H1 (cell line): ENCODE data around the gene MARCHF2. TPM values are rescaled to one million over a fixed set of nuclear protein-coding genes. Genes with fewer than 3 reads are reported as not detected.

Source experiments
- CTCF ChIA-PET: fragments of 300-600 bp; sonication (Branson Sonifier 250); formaldehyde crosslinking; loops from one replicate; lab custom pipeline; 2021; ENCODE audit not compliant: partially characterized antibody; lab: Charles Lee
- POLR2A ChIA-PET: fragments of 300-600 bp; sonication (Branson Sonifier 250); formaldehyde crosslinking; loops from one replicate; lab custom pipeline; 2021; ENCODE audit warnings: inconsistent platforms; ENCODE audit not compliant: partially characterized antibody; lab: Charles Lee
- DNase-seq, 2 experiments: peaks; one replicate each; pipeline versions ENCODE4 v3.0.0 to v3.0.0-alpha.2; 2010 to 2022; ENCODE audit warnings: low spot score in 2 of 2, low read depth in 1 of 2, mixed read lengths in 1 of 2
- FAIRE-seq: peaks from 2 replicates; lab custom pipeline; 2011; peaks lifted over from hg19 to GRCh38; lab: Jason Lieb, UNC
- H2AFZ ChIP-seq: 2 replicates; pipeline ENCODE4 v1.8.1; 2012; ENCODE audit warnings: low read length, inconsistent platforms
- H2AK5ac ChIP-seq: 2 replicates; pipeline ENCODE4 v1.6.1; 2013; ENCODE audit warnings: low read depth, low read length
- H2BK120ac ChIP-seq: replicated peaks from 2 replicates; pipeline ENCODE3; 2013; ENCODE audit warnings: low read depth, low read length, inconsistent platforms
- H2BK12ac ChIP-seq: 2 replicates; pipeline ENCODE4 v1.6.1; 2013; ENCODE audit warnings: low read depth, low read length
- H2BK15ac ChIP-seq: 2 replicates; pipeline ENCODE4 v1.6.1; 2013; ENCODE audit warnings: low read length
- H2BK20ac ChIP-seq: 2 replicates; pipeline ENCODE4 v1.6.1; 2013; ENCODE audit warnings: low read length
- H2BK5ac ChIP-seq: 2 replicates; pipeline ENCODE4 v1.6.1; 2013; ENCODE audit warnings: low read depth, low read length
- H3K14ac ChIP-seq: 2 replicates; pipeline ENCODE4 v1.6.1; 2013; ENCODE audit warnings: inconsistent platforms; ENCODE audit not compliant: insufficient read length
- H3K18ac ChIP-seq: 2 replicates; pipeline ENCODE4 v1.6.1; 2013; ENCODE audit warnings: low read length; ENCODE audit errors: extremely low read depth
- H3K23ac ChIP-seq: 2 replicates; pipeline ENCODE4 v1.6.1; 2013; ENCODE audit warnings: inconsistent platforms; ENCODE audit not compliant: insufficient read length
- H3K23me2 ChIP-seq: 2 replicates; pipeline ENCODE4 v1.6.1; 2013; ENCODE audit warnings: low read depth, low read length
- H3K27ac ChIP-seq: 2 replicates; pipeline ENCODE4 v1.6.1; 2011; ENCODE audit warnings: low read depth, low read length, inconsistent platforms
- H3K27me3 ChIP-seq, 4 experiments: replicated peaks in 1 of 4; 1 replicate in 1 of 4; 2 replicates in 3 of 4; pipeline versions ENCODE4 v1.6.1 to v1.8.1; 2011 to 2013; ENCODE audit warnings: low read length in 3 of 4, mild to moderate bottlenecking in 3 of 4, inconsistent platforms in 2 of 4, mixed read lengths in 2 of 4, moderate library complexity in 1 of 4; ENCODE audit not compliant: control insufficient read depth in 3 of 4, insufficient read depth in 3 of 4; ENCODE audit errors: extremely low read depth in 1 of 4
- H3K36me3 ChIP-seq, 4 experiments: 2 replicates each; pipeline versions ENCODE4 v1.6.1 to v1.8.1; 2011 to 2013; ENCODE audit warnings: mild to moderate bottlenecking in 4 of 4, low read length in 3 of 4, moderate library complexity in 2 of 4, control low read depth in 1 of 4, inconsistent platforms in 1 of 4; ENCODE audit not compliant: insufficient read depth in 4 of 4, control insufficient read depth in 2 of 4
- H3K4ac ChIP-seq: replicated peaks from 2 replicates; pipeline ENCODE3; 2013; ENCODE audit warnings: low read length, low read depth, mixed read lengths, inconsistent platforms; ENCODE audit not compliant: insufficient read length
- H3K4me1 ChIP-seq, 4 experiments: replicated peaks in 1 of 4; 1 replicate in 1 of 4; 2 replicates in 3 of 4; pipeline versions ENCODE4 v1.6.1 to v1.8.1; 2011 to 2013; ENCODE audit warnings: low read length in 3 of 4, inconsistent platforms in 2 of 4, mixed read lengths in 1 of 4; ENCODE audit not compliant: insufficient read depth in 4 of 4, control insufficient read depth in 3 of 4
- H3K4me2 ChIP-seq, 2 experiments: 2 replicates each; pipeline versions ENCODE4 v1.6.1 to v1.8.1; 2011 to 2013; ENCODE audit warnings: low read depth in 2 of 2, low read length in 2 of 2, control low read depth in 1 of 2, inconsistent platforms in 1 of 2, mild to moderate bottlenecking in 1 of 2; ENCODE audit not compliant: insufficient read depth in 1 of 2
- H3K4me3 ChIP-seq, 4 experiments: fragments of 200-600, 300-600 bp in 1 of 4; sonication (generic), shearing (Covaris generic), sonication (Bioruptor Twin) in 1 of 4; 2 replicates each; pipeline versions ENCODE4 v1.5.1 to v1.8.1; 2011 to 2016; ENCODE audit warnings: low read length in 4 of 4, low read depth in 3 of 4, control low read depth in 2 of 4, inconsistent platforms in 2 of 4, mild to moderate bottlenecking in 2 of 4, mixed read lengths in 1 of 4, moderate library complexity in 1 of 4; ENCODE audit not compliant: insufficient read depth in 2 of 4; ENCODE audit errors: extremely low read depth in 1 of 4
- H3K56ac ChIP-seq: replicated peaks from 2 replicates; pipeline ENCODE3; 2013; ENCODE audit warnings: low read depth, mild to moderate bottlenecking, mixed read lengths, low read length, inconsistent platforms; ENCODE audit not compliant: insufficient read length
- H3K79me1 ChIP-seq: 2 replicates; pipeline ENCODE4 v1.6.1; 2013; ENCODE audit warnings: low read depth, low read length, control low read depth
- H3K79me2 ChIP-seq, 2 experiments: 2 replicates each; pipeline versions ENCODE4 v1.6.1 to v1.8.1; 2012 to 2013; ENCODE audit warnings: low read length in 2 of 2, mild to moderate bottlenecking in 2 of 2, inconsistent platforms in 1 of 2; ENCODE audit not compliant: insufficient read depth in 2 of 2, control insufficient read depth in 1 of 2
- H3K9ac ChIP-seq, 4 experiments: replicated peaks in 1 of 4; 1 replicate in 1 of 4; 2 replicates in 3 of 4; pipeline versions ENCODE4 v1.6.1 to v1.8.1; 2011 to 2013; ENCODE audit warnings: low read depth in 3 of 4, low read length in 3 of 4, control low read depth in 2 of 4, mild to moderate bottlenecking in 2 of 4, moderate library complexity in 2 of 4, inconsistent platforms in 1 of 4; ENCODE audit errors: extremely low read depth in 1 of 4
- H3K9me3 ChIP-seq, 2 experiments: 2 replicates each; pipeline versions ENCODE4 v1.6.1 to v1.8.1; 2012 to 2013; ENCODE audit warnings: mild to moderate bottlenecking in 2 of 2, moderate library complexity in 2 of 2, control low read depth in 1 of 2, inconsistent platforms in 1 of 2, low read depth in 1 of 2, low read length in 1 of 2, mixed read lengths in 1 of 2; ENCODE audit not compliant: insufficient read depth in 2 of 2
- H4K20me1 ChIP-seq, 2 experiments: replicated peaks in 1 of 2; 2 replicates each; pipeline versions ENCODE3 to v1.8.1; 2011 to 2013; ENCODE audit warnings: inconsistent platforms in 2 of 2, low read length in 2 of 2, mild to moderate bottlenecking in 1 of 2; ENCODE audit not compliant: insufficient read depth in 2 of 2, control insufficient read depth in 1 of 2
- H4K5ac ChIP-seq: 2 replicates; pipeline ENCODE4 v1.6.1; 2013; ENCODE audit warnings: low read length, low read depth, mixed read lengths, inconsistent platforms; ENCODE audit not compliant: insufficient read length
- H4K8ac ChIP-seq: 2 replicates; pipeline ENCODE4 v1.8.0; 2013; ENCODE audit warnings: mild to moderate bottlenecking, moderate library complexity, low read length, inconsistent platforms; ENCODE audit not compliant: insufficient read depth; ENCODE audit errors: extremely low read depth
- H4K91ac ChIP-seq: replicated peaks from 2 replicates; pipeline ENCODE3; 2013; ENCODE audit warnings: low read length, mixed read lengths, inconsistent platforms; ENCODE audit not compliant: insufficient read length
- CEBPB ChIP-seq: IDR thresholded peaks from 2 replicates; pipeline ENCODE4 v1.6.1; 2012; ENCODE audit warnings: low read depth, low read length
- HDAC2 ChIP-seq, 2 experiments: fragments of 300-600 bp in 1 of 2; sonication (generic) in 1 of 2; IDR thresholded peaks; 2 replicates each; pipeline ENCODE4 v1.6.1; 2011 to 2012; ENCODE audit warnings: low read depth in 2 of 2, low read length in 2 of 2, mild to moderate bottlenecking in 2 of 2, moderate library complexity in 2 of 2, borderline replicate concordance in 1 of 2, inconsistent platforms in 1 of 2
- KDM1A ChIP-seq: fragments of 200-600, 300-600 bp; sonication (generic); IDR thresholded peaks from 2 replicates; pipeline ENCODE4 v1.7.1; 2016; ENCODE audit warnings: mild to moderate bottlenecking, low read length, borderline replicate concordance
- SP1 ChIP-seq: IDR thresholded peaks from 2 replicates; pipeline ENCODE4 v1.6.1; 2011; ENCODE audit warnings: low read depth, low read length
- TAF1 ChIP-seq: IDR thresholded peaks from 2 replicates; pipeline ENCODE4 v1.6.1; 2011; ENCODE audit warnings: mild to moderate bottlenecking, low read depth, low read length
- WGBS, 2 experiments: shearing (Covaris generic) in 1 of 2; methylation state at CpG; one replicate each; pipeline versions ENCODE4 v1.1.6 to v1.1.7; 2013 to 2015; ENCODE audit warnings: low lambda C conversion rate in 2 of 2, mixed read lengths in 2 of 2, inconsistent platforms in 1 of 2, low coverage in 1 of 2, missing lambda C conversion rate in 1 of 2; ENCODE audit not compliant: insufficient replicate concordance in 2 of 2, insufficient coverage in 1 of 2, insufficient read length in 1 of 2; ENCODE audit errors: extremely low coverage in 1 of 2, missing lambda C conversion rate in 1 of 2; 5-methylcytosine and 5-hydroxymethylcytosine counted together
- polyA plus RNA-seq, 7 experiments: library from polyadenylated mRNA; depleted of rRNA in 3 of 7; stranded (reverse) in 5 of 7; unstranded in 2 of 7; fragments of >200 nt in 5 of 7; fragments of 200-250 nt in 2 of 7; gene quantifications; 1 replicate in 5 of 7; 2 replicates in 1 of 7; 4 replicates in 1 of 7; pipeline versions ENCODE4 v1.2.1 to v1.2.3, GENCODE V29; 2011 to 2013; ENCODE audit warnings: missing spikeins in 2 of 7, mixed read lengths in 2 of 7
- total RNA-seq: library from RNA; stranded (reverse); fragmentation: NEBNext Ultra II Directional; extraction: Animal tissue kit (Norgen Biotek cat#: 25700); gene quantifications from 2 replicates; pipeline ENCODE4 v1.2.1, GENCODE V29; 2021

MARCHF2 gene
- total and polyA plus RNA-seq, 2 of the 8 experiments (the other 6 are each of a cell fraction or from before 2014, with no cell fraction given): 18.5 to 46.2 TPM

DNA sequence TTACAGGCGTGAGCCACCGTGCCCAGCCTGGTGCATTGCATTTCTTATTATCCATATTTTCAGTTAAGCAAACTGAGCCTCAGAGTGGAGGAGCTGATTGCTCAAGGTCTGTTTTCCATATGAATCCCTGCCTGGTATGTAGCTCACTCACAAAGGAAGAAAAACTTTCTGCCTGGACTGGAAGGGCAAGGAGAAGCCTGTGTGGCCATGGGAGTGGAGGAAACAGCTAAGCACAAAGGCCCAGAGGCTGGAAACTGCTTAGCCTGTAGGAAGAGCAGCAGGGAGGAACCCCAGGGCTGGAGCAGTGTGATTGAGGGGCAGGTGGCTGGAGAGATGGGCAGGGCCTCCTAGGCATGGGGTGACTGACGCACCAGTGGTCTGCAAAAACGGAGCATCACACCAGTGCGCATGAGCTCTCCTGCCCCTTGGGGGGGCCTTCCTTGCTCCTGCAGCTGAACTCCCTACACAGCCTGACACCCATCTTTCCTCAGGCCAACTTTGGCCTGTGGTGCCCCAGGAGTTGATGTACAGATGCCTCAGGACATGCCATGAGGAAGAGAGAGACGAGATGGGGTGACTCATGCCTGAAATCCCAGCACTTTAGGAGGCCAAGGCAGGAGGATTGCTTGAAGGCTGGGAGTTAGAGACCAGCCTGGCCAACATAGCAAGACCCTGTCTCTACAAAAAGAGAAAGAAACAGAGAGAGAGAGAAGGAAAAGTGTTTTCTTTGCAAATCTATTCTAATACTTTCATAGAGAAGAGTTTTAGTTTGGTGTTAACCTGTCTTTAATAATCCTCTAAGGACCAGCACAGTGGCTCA is 28.8 kb downstream of the MARCHF2 start:
- CTCF ChIA-PET: interaction anchor here (0.6 to 2.0 kb wide), 13 partner anchors 8 to 512 kb away, joined by 3 to 10 read pairs (median 3); no protein-coding TSS in a partner anchor
- H3K27ac ChIP-seq: peak overlapping the region; percentile 35; the same call in 1 of the 2 replicates

More for the DNA sequence above, 28.8 kb downstream of the MARCHF2 start:
- Histone ChIP-seq H4K8ac (no peak overlapping the region), H3K18ac (0 out of 2 replicates have a peak overlapping the region, but pooled peaks have one; percentile 2), H3K9me3 (no peaks in the 10 kb centered on the region), H3K4me3 (no peak overlapping the region), H2BK15ac (0 out of 2 replicates have a peak overlapping the region, but pooled peaks have one; percentile 63), H3K23ac (no peak overlapping the region), H3K4me2 (peak overlapping the region; percentile 0 to 6; a peak in 1 of 4 replicates), H4K91ac (peak overlapping the region; percentile 3), H3K27me3 (no peaks in the 10 kb centered on the region), H2BK12ac (peak overlapping the region; percentile 68; the same call in 1 of the 2 replicates), H3K4ac (no peak overlapping the region), H2BK5ac (peak overlapping the region; percentile 16), H3K23me2 (peaks cover 3% of the 10 kb centered on the region), H3K79me1 (no peaks in the 10 kb centered on the region), H3K36me3 (peaks cover 0 to 9% (median 0%) of the 10 kb centered on the region in 4 experiments; a peak in 2 of 8 replicates)
- DNase-seq: peak in 1 of 2 experiments; percentile 62
- FAIRE-seq: peak; percentile 19
- POLR2A ChIA-PET: interaction anchor here (0.6 to 3.5 kb wide), 14 partner anchors 8 to 71 kb away, joined by 3 to 13 read pairs (median 3); partner anchors contain the start of gene RAB11B
- WGBS, 2 experiments: 74% methylated on average over 6 of the region's 6 CpGs; no CpG with 5 or more reads in 1 of the 2 experiments
- TF ChIP-seq TAF1 (0 out of 2 replicates have a peak, but pooled peaks have one; percentile 34), SP1 (no peak), KDM1A (peak; percentile 76; the same call in 1 of the 2 replicates), CEBPB (peak; percentile 84), HDAC2 (IDR thresholded peaks at IDR 0.05; ENCODE audit: borderline replicate concordance in 1 of 2, low read depth in 2 of 2, low read length in 2 of 2) (peak; percentile 16 to 72; a peak in 1 of 4 replicates)
- TF ChIP-seq, all 59 proteins: peak for 4
- Histone ChIP-seq H2BK120ac (no peak overlapping the region), H3K79me2 (peaks cover 20 to 21% of the 10 kb centered on the region in 2 experiments), H2AFZ (no peak overlapping the region), H4K5ac (peak overlapping the region; percentile 15), H3K14ac (no peak overlapping the region), H3K4me1 (peaks cover 3 to 11% (median 6%) of the 10 kb centered on the region in 4 experiments), H3K56ac (no peak overlapping the region), H2BK20ac (0 out of 2 replicates have a peak overlapping the region, but pooled peaks have one; percentile 40), H2AK5ac (no peak overlapping the region; the same call in 1 of the 2 replicates), H3K9ac (no peak overlapping the region; a peak in 2 of 7 replicates), H4K20me1 (peaks cover 5 to 8% of the 10 kb centered on the region in 2 experiments)
